ENCODE results near the gene JPH2. TPM values are rescaled to one million over a fixed set of nuclear protein-coding genes. Genes with fewer than 3 reads are reported as not detected.
A peak's percentile ranks its signal among the peaks of the same experiment; 100 is the strongest.

JPH2 gene
- total RNA-seq, 2 donors from 2014 or later: 131 to 168 TPM

DNA sequence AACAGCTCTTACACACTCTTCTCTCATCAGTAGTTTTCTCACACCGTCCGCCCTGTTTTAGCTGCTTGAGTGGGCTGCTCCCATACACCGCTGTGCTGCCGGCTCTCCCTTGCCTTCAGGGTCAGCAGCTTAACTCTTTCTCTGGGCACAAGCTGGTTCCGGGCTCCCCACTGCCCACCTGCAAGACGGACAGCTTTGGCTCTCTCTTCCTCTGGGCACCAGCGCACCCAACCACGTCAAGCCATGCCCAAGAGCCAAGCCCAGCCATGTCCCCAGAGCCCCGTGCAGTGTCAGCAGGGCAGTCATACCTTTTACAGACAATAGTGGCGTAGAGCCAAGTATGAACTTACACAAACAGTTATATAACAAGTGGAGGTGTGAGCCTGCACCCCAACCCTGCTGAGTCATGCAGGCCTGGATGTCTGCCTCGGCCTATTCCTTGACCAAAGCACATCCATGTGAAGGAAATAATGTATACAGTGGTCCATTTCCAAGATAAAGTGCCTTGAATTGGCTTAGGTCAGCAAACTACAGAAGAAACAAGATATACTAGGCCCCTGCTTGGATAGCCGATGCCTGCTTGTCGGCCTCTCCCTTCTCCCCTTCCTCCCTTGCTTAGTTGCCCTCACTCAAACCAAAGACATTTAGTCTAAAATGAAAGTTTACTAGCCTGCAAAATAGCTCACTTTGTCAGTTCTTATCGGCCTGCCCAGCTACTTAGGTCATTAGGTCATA is 89.3 kb downstream of the JPH2 start:
- no peak overlapping the region for H3K27ac ChIP-seq
- peaks cover 0 to 3% of the 10 kb centered on the region in 2 donors for H3K9me3 ChIP-seq
- TF ChIP-seq, protein P1, sequence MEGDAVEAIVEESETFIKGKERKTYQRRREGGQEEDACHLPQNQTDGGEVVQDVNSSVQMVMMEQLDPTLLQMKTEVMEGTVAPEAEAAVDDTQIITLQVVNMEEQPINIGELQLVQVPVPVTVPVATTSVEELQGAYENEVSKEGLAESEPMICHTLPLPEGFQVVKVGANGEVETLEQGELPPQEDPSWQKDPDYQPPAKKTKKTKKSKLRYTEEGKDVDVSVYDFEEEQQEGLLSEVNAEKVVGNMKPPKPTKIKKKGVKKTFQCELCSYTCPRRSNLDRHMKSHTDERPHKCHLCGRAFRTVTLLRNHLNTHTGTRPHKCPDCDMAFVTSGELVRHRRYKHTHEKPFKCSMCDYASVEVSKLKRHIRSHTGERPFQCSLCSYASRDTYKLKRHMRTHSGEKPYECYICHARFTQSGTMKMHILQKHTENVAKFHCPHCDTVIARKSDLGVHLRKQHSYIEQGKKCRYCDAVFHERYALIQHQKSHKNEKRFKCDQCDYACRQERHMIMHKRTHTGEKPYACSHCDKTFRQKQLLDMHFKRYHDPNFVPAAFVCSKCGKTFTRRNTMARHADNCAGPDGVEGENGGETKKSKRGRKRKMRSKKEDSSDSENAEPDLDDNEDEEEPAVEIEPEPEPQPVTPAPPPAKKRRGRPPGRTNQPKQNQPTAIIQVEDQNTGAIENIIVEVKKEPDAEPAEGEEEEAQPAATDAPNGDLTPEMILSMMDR (IDR thresholded peaks at IDR 0.05): no peak
- H3K4me3 ChIP-seq: no peak overlapping the region
- no peaks in the 10 kb centered on the region for H3K27me3 ChIP-seq
- no peaks in the 10 kb centered on the region for H3K4me1 ChIP-seq
- H3K36me3 ChIP-seq: no peaks in the 10 kb centered on the region
- no peak for DNase-seq (ENCODE audit: low spot score)

DNA sequence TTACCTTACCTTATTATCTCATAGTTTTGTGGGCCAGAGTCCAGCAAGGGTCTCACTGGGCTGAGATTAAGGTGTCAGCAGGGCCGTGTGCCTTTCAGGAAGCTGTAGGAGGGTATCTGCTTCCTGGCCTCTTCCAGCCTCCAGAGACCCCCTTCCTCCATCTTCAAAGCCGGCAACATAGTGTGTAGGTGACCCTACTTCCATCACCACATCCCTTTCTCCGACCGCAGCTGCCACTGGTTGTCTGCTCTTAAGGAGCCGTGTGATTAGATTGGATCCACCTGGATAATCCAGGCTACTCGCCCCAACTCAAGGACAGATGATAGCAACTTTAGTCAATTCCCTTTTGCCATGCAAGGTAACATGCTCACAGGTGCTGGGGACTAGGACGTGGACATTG is 91.2 kb downstream of the JPH2 start:
- TF ChIP-seq, protein P1 (IDR thresholded peaks at IDR 0.05): no peak
- Histone ChIP-seq H3K4me1 (no peaks in the 10 kb centered on the region), H3K9me3 (no peaks in the 10 kb centered on the region), H3K36me3 (no peaks in the 10 kb centered on the region), H3K27ac (no peak overlapping the region), H3K4me3 (no peak overlapping the region), H3K27me3 (no peaks in the 10 kb centered on the region)
- DNase-seq (ENCODE audit: low spot score): no peak

DNA sequence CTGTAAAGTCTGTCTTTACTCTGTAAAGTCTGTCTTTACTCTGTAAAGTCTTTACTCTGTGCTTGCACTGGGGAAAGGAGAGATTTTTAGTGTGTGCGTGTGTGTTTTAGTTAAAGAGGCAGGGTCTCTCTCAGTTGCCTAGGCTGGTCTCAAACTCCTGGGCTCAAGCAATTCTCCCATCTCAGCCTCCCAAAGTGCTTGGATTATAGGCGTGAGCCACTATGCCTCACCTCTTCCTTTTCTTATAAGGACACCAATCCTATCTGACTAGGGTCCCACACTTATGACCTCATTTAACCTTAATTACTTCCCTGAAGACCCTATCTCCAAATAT is 93.8 kb downstream of the JPH2 start:
- H3K27ac ChIP-seq: no peak overlapping the region
- no peak overlapping the region for H3K4me3 ChIP-seq
- DNase-seq (ENCODE audit: low spot score): no peak
- H3K9me3 ChIP-seq: no peaks in the 10 kb centered on the region
- no peaks in the 10 kb centered on the region for H3K4me1 ChIP-seq
- TF ChIP-seq, protein P1 (IDR thresholded peaks at IDR 0.05): no peak
- no peaks in the 10 kb centered on the region for H3K36me3 ChIP-seq
- H3K27me3 ChIP-seq: no peaks in the 10 kb centered on the region

DNA sequence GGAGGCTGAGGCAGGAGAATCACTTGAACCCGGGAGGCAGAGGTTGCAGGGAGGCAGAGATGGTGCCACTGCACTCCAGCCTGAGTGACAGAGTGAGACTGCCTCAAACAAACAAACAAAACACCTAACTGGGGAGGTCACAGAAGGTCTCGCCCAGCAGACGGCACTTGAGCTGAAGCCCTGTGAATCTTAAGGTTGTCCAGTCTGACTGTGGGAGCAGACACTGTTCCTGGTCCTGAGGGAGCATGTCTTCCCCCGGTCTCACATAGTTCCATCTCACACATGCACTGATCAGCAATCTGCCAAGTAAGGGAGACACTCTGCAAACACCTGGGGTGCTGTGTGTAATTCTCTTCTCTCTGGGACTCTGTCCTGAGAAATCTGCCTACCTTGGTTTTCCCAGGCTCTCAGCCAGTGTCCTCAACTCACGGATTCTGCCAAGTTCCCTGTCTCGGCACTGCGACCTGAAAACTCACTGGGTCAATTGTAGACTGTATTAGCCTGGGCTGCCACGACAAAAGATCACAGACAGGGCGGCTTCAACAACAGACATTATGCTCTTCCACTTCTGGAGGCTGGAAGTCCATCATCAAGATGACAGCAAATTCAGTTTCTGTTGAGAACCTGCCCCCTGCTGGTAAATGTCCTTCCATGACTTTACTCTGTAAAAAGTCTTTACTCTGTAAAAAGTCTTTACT is 94.3 kb downstream of the JPH2 start:
- DNase-seq (ENCODE audit: low spot score): no peak
- no peaks in the 10 kb centered on the region for H3K9me3 ChIP-seq
- no peaks in the 10 kb centered on the region for H3K36me3 ChIP-seq
- H3K27me3 ChIP-seq: no peaks in the 10 kb centered on the region
- H3K27ac ChIP-seq: no peak overlapping the region
- H3K4me1 ChIP-seq: peaks cover 0 to 2% of the 10 kb centered on the region in 2 donors
- no peak overlapping the region for H3K4me3 ChIP-seq
- TF ChIP-seq, protein P1 (IDR thresholded peaks at IDR 0.05): peak in 1 of 2 donors; percentile 55

DNA sequence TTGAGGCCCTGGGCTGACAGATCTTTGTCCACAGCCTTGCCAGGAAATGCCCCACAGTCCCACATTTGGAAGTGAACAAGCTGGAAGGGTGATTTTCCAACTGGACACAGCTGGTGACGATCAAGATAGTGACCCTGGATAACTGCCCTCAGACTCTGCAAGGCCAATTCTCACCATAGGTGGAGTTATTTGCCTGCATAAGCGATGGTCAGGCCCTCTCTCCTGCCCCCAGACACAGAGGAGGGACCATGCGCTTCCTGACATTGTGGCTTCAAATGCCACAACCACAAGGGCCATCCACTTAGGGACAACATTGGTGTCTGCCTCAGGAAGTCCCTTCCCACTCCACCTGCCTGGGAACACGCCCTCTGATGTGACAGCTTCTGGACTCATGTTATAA is 96.0 kb downstream of the JPH2 start:
- Histone ChIP-seq H3K36me3 (no peaks in the 10 kb centered on the region), H3K27me3 (no peaks in the 10 kb centered on the region), H3K4me1 (peaks cover 0 to 7% of the 10 kb centered on the region in 2 donors), H3K9me3 (no peaks in the 10 kb centered on the region), H3K4me3 (no peak overlapping the region), H3K27ac (no peak overlapping the region)
- no peak for DNase-seq (ENCODE audit: low spot score)
- TF ChIP-seq, protein P1 (IDR thresholded peaks at IDR 0.05): no peak
